DOHH2 (cell line): ENCODE data around the gene INO80.

Experiments
- EZH2phosphoT487 ChIP-seq: fragments of 200-600 bp; sonication (generic); IDR thresholded peaks from 2 replicates; pipeline ENCODE4 v1.6.1; 2017; ENCODE audit warnings: borderline replicate concordance, mild to moderate bottlenecking, antibody characterized with exemption, low read length, moderate library complexity, mixed read lengths
- TF ChIP-seq, protein P1 (sequence below): fragments of 200-600 bp; sonication (generic); IDR thresholded peaks from one replicate; pipeline ENCODE4 v1.5.1; 2014; ENCODE audit warnings: antibody characterized with exemption, mild to moderate bottlenecking, low read depth, low read length; ENCODE audit not compliant: poor library complexity, severe bottlenecking

DNA sequence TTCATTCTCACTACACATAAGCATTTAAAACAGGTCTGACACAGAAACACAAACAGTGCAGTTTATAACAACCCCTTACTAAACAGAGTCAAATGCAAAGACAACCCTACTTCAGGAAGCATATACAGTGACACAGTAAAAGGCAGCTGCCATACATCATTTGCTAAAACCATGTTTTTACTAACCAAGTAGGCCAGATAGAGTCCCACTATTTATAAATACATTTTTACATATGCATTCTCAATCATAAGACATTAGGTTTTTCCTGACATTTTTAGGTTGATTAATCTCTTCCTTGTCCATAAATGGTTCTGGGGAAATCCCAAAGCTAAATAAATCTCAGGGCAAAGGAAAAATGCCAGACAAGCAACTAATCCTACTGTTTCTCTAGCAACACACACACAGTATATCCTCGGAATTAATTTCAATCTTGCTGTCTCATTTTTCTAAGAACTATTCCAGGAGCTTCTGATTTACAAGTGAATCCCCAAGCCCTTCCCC, 123.8 kb downstream of the INO80 start:
- TF ChIP-seq, protein P1, sequence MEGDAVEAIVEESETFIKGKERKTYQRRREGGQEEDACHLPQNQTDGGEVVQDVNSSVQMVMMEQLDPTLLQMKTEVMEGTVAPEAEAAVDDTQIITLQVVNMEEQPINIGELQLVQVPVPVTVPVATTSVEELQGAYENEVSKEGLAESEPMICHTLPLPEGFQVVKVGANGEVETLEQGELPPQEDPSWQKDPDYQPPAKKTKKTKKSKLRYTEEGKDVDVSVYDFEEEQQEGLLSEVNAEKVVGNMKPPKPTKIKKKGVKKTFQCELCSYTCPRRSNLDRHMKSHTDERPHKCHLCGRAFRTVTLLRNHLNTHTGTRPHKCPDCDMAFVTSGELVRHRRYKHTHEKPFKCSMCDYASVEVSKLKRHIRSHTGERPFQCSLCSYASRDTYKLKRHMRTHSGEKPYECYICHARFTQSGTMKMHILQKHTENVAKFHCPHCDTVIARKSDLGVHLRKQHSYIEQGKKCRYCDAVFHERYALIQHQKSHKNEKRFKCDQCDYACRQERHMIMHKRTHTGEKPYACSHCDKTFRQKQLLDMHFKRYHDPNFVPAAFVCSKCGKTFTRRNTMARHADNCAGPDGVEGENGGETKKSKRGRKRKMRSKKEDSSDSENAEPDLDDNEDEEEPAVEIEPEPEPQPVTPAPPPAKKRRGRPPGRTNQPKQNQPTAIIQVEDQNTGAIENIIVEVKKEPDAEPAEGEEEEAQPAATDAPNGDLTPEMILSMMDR, result no peak
- TF ChIP-seq EZH2phosphoT487, result no peak
